COLO668 (cell line): ENCODE data around the gene TMEM184B.
"Not testable (repeated sequence)": the region's sequence is repeated elsewhere in the genome, so short reads cannot be mapped to it uniquely, and the experiment has no call there.

Experiments used
- DNase-seq: peaks from one replicate; lab custom pipeline; 2025; ENCODE audit not compliant: unreplicated experiment; lab: John Stamatoyannopoulos, UW

TMEM184B gene

DNA sequence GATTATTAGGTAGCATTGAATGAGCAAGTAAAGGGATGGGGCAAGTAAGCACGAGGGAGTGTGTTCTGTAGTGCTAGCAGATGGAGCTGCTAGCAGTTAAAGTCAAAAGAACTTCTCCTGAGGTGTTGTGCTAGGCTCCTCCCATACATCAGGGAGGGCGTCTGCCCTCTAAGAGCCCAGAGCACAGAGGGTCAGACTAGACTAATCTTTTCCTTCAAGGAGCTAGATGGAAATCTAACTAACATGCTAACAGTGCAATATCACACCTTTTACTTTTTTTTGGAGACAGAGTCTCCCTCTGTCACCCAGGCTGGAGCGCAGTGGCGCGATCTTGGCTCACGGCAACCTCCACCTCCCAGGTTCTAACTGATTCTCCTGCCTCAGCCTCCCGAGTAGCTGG, 88.0 kb downstream of the TMEM184B start:
- no peak for DNase-seq

DNA sequence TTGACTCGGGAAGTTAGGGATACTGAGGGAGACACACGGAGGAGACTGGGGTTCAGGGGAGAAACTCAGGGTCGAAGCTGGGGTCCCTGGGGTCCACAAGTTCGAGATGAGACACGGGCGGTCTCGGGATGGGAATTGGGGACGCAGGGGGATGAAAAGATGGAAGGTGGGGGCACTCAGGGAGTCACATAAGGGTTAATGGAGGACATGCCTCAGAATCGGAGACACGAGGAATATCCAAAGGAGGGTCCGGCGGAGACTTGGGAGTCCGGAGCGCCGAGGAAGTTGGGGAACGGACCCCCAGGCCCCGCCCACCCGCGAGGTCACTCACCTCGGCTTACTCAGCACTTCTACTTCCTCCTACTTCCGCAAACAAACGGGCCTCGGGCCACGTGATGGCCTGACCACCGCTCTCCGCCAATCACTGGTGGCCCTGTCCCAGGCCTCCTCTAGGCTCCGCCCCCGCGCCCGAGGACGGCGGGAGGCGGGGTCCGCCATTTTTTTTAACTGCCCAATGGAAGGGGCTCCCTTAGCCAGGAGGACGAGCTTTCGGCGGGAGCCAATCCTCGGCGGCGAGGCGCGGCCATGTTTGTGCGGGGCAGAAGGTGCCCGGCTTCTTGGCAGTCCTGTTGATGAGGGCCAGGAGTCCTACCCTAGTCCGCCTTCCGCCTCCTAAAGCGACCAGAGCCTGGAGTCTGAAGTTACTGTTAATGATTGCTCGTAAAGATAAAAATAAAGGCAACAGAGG, 91.2 kb downstream of the TMEM184B start, which contains the start of gene PLA2G6:
TSS of gene PLA2G6 (minus strand) at position 378 of the 748 bp plus-strand sequence. CDS start 12,404 bp downstream, outside the sequence.
- peak; percentile 99 for DNase-seq

DNA sequence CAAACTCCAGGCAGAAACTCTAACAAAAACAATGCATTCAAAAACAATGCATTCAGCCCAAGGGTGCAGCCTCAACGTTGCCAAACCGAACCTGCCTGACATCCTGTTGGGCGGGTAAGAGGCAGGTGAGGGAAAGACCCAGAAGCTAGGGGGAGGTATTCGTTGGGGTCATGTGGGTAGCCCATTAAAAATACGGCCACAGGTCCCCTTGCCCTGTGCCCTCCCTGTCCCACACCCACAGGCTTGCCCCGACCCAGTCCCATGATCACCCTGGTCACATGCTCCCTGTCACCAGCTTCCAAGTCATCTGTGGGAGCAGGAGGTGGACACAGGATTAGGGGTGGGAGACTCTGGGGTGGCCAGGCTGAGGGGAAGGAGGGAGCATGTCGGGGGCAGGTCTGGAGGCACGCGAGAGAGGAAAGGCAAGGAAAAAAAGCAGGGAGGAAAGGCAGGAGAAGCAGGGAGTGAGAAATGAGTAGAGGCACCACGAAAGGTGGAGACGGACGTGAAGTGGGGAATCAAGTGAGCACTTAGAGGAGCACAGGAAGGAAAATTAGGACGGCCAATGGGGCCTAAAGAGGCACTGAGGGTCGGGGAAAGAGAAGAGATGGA, 91.9 kb downstream of the TMEM184B start:
- DNase-seq = peak; percentile 56

DNA sequence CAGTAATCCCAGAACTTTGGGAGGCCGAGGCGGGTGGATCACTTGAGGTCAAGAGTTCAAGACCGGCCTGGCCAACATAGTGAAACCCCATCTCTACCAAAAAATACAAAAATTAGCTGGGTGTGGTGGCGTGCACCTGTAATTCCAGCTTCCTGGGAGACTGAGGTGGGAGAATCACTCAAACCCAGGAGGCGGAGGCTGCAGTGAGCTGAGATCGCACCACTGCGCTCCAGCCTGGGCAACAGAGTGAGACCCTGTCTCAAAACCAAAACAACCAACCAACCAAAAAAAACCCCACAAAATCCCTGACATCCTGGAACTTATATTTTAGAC, 94.2 kb downstream of the TMEM184B start:
- not testable (repeated sequence) for DNase-seq

DNA sequence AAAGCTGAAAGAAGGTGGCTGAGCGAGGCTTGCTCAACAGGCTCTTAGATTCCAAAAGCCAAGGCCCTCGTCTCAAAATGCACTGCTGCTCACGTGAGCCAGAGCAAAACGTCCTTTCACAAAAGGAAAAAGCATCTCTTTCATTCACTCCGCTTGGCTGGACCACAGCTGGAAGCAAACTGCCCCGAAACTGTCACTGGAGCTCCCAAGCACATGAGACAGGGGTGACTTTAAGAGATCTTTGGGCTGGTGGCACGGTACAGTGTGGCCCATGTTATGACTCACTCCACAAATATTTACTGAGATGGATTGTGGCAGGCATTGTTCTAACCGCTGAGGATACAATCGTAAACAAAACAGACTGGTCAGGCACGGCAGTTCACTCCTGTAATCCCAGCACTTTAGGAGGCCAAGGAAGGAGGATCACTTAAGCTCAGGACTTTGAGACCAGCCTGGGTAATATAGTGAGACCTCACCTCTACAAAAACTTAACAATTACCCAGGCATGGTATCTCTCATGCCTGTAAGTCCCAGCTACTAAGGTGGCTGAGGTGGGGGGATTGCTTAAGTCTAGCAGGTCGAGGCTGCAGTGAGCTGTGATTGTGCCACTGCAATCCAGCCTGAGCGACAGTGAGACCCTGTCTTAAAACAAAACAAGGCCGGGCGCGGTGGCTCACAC, 94.7 kb downstream of the TMEM184B start:
- peak; percentile 75 for DNase-seq

DNA sequence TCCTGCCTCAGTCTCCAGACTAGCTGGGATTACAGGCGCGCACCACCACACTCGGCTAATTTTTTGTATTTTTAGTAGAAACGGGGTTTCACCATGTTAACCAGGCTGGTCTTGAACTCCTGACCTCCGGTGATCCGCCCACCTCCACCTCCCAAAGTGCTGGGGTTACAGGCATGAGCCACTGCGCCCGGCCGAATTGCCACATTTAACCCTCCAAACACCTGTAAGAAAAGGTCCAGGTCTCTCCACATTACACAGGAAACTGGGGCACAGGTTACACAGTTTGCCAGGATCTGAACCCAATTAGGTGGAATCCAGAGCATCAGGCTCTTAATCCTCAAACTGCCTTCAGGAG, 95.3 kb downstream of the TMEM184B start:
- DNase-seq = not testable (repeated sequence)

DNA sequence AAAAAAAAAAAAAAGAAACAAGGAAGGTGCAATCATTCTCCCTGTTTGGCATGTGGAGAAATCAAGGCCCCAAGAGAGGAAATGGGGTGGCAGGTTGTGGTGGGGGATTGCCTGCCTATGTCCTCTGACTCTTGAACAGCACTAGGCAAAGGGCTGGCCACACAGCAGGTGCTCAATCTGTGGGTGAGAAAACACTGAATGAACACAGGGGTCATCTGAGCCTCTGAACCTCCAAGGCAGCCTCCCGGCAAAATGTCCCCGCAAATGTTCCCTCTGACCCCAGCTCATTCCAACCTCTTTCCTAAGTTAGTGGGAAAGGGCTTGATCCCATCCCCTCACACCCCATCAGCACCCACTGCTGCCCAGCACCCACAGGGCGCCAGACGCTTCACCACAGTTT, 95.8 kb downstream of the TMEM184B start:
- DNase-seq = no peak

DNA sequence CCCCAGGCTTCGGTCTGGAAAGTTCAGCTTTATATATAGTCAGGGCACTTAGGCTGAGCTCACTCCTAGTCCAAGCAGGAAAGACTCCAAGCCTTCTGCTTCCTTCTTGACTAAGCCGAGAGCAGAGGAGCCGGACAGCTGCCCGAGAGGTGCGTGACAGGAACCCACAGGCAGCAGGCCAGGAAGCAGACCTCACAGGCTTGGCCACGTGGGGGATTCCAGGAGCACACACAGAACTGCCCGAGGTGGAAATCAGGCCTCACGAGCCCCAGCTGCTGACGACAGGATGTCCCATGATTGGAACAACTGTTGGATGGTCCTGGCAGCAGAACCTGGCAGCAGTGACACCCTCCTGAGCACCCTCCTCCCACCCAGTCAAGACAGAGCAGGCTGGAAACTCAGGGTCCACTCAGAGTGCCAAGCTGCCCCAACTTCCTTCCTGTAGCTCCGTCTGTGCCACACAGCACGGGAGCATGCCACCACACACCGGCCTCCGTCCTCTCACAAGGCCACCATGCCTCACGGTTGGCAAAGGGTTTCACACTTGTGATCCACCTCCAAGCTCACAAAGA, 96.6 kb downstream of the TMEM184B start:
- no peak for DNase-seq

DNA sequence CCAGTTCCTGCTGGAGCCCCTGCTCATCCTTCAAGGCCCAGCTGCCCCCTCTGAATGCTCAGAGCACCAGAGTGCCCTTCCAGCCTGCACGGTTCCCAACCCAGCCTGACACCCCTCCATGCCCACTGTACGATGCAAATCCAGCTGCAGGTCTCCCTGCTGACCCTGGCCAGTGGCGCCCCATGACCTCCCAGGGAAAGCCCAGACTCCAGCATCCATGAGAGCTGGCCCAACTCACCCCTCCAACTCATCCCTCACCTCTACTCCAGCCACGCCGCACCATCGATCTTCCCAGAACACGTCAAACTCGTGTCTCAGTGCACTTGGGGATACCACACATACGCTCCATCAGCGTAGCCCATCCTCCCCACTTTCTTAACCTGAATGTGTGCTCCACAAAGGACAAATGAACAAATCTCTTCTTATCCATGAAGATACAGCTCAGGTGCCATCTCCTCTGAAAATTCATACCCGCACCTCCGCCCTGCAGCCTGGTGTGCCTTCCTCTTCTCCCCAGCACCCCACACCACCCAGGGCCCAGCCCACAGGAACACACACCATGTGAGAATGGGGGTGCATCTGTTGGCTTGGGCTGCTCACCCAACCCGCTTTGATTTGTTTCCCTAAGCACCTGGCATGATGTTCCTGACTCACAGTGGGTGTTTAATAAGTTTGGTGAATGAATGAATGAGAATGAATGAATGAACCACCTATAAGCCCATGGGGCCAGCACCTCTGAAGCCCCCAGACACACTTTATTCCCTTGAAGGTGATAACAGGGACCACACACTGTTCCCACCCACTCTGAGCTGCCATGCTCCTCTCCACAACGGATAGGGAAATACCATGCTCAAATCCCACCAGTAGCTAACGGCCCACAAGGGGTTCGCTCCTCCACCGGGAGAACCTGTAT, 97.3 kb downstream of the TMEM184B start:
- DNase-seq = no peak

DNA sequence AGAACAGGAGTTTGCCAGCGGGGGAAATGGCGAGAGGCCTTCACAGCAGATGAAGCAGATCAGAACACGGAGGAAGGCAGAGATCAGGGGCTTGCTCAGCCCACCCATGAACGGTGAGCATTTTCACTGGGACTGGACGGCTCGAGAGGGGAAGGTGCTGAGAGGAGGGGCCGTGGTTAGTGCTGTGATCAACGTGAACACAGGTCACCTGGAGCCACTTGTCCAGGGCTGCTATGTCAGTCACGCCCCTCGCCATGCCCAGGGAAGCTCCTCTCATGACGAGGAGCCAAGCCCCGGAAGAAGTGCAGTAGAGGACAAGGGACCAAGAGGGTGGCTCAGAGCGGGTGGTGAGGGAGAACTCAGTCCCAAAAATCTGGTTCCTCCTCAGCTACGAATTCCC, 98.2 kb downstream of the TMEM184B start:
- DNase-seq = no peak

DNA sequence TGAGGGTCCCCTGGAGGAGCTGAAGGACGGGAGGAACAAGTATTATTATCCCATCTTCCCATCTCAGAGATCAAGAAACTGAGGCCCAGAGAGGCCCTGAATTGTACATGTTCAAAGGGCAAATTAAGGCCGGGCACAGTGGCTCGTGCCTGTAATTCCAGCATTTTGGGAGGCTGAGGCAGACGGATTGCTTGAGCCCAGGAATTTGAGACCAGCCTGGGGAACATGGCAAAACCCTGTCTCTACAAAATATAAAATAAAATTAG, 99.2 kb downstream of the TMEM184B start:
- no peak for DNase-seq

DNA sequence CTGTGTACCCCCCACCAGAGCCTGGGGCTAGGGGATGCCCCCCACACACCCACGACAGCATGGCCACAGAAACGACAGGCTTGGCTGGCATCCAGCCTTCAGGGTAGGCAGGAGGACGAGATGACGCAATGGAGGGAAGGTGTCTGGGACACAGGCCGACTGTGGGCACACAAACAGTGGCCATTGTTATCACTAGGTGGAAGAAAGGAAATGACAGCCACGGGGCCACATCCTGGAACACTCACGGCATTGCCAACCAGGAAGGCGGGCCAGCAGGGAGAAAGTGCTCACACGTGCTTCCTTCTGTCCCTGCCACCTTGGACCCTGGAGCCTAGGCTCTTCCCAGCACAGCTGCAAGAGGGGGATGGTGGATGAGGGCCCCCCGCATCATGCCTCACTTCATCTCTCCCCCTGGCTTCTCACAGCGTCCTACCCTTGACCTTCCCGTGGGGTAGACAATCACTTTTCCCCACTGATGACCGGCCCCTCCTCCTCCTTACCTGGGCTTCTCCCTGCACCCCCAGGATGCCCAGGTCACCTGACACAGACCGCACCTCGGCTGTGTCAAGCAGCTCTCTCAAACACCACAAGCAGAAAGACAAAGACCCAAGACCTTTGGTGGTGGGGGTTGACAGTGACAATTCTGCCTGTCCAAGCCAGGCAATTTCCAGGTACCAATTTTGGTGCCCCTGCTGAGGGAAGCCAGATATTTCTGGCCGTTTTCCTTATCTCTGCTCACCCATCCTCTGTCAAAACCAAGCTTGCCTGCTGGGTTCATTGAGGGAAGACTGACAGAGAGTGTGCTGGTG, 99.8 kb downstream of the TMEM184B start:
- peak; percentile 38 for DNase-seq

DNA sequence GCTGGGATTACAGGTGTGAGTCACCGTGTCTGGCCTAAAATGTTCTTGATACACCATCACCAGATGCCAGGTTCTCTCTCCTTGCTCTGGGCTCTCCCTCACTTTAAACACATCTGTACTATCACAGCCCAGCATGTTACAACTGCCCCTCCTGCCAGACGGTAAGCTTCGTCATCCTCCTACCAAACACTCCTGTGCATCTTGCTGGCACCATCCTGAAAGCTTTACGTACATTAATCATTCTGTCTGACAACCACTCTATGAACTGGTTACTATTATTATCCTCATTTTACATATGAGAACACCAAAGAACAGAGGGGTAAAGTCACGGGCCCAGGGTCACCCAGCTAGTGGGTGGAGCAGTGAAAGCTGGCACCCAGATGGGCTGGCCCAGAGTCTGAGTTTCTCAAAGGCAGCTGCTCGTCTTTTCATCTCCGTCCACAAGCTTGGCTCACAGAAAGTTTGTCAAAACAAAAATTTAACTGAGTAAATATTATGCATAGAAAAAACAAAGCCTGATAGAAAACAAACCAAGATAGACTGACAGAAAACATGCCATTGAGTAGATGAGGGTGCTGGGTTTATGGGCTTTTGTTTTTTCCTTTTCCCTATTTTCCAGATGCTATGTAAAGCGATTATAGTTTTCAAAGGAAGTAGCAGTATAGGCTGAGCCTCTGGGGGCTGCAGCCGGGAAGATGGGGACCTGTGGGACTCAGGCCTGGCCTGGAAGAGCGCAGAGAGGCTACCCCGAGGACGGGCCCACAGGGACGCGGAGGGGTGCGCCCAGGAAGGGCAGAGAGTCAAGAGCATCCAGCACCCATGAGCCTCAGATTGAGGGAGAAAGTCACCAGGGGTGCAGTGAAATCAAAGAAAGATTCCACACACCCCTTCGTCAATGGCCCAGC, 100.6 kb downstream of the TMEM184B start:
- no peak for DNase-seq

DNA sequence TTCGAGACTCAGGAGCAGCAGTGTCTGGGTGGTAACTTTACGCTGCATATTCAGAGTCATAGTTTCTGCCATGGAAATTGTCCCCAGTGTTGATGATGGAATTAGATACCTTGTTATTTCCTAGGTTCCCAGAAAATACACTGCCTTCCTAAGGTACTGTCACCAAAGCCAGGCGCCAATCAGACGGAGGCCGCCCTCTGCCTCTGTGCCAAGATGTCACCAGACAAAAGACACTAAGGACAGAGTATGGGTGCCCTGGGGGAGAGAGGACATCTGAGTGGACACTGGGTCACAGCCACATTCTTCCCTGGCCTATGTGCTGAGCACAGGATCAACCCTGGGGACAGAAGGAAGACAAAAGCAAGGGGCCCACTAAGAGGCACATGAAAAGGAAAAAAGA, 102.3 kb downstream of the TMEM184B start:
- DNase-seq = no peak
